ENCODE results near the gene ACBD6.

GRCh38 chr1:180309338-180309737, 193.0 kb downstream of the ACBD6 start:
- TF ChIP-seq POLR2A (IDR thresholded peaks at IDR 0.05) (no peak), CTCF (IDR thresholded peaks at IDR 0.05) (no peak), POLR2AphosphoS5 (IDR thresholded peaks at IDR 0.05) (no peak)

All from breast epithelium (tissue), 3 donors.